Measurements from ENCODE around the gene TRAF2.

TRAF2 gene

GRCh38 chr9:136949239-136949816, 63.0 kb downstream of the TRAF2 start:
- intact Hi-C loops (cut with DNase I): loop anchor here (10.0 kb wide), 1 partner anchor 65 kb away; the partner anchor contains the start of gene TRAF2
- DNase-seq: no peak

DNA sequence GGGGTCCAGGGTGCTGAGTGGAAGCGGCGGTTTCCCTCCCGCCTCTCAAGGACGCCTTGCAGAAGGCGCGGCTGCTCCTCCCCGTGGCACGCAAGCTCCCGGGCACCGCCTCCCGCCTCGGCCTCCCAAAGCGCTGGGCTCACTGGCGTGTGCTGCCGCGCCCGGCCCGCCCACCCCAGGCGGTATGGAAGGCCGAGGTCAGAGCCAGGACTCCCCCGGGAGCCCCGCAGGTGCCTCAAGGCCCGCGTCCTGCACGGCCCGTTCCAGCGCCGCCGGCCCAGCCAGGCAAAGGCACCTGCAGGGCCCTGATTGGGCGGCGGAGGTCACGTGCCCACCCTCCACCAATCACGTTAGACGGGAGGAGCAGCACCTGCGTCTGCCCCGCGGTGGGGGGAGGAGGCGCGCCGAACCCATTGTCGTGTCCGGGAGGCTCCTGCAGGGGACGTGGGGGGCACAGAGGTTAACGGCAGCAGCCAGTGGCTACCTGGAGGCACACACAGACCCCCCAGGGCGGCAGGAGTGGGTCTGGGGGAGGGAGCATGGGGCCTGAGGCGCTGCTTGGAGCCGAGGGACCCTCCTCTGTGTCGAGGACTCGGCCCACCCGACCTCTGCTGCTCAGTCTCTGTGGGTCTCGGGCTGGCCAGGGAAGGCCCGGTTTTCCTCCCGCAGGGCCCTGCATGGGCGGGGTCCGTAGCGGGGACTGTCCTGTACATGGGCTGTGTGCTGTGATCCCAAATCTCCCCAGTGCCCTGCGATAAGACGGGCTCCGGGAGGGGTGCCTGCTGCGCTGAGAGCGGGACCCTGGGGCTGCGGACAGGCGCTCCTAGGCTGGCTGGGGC, 63.7 kb downstream of the TRAF2 start:
- intact Hi-C loops (cut with DNase I): loop anchor here (5.0 to 10.0 kb wide), 3 partner anchors 65 to 158 kb away; partner anchors contain the start of genes TMEM141 and TRAF2

GRCh38 chr9:136950656-136951276, 64.5 kb downstream of the TRAF2 start:
- DNase-seq: peak in 2 of 42 donors; percentile 21 to 29
- intact Hi-C loops (cut with DNase I): loop anchor here (5.0 kb wide), 2 partner anchors 87 to 158 kb away; partner anchors contain the start of gene TMEM141

More for the DNA sequence above, 63.7 kb downstream of the TRAF2 start:
- DNase-seq: peak; percentile 95 to 100 (median 99)

GRCh38 chr9:136951541-136952320, 65.4 kb downstream of the TRAF2 start, which contains the start of gene LCN12:
LCN12 (plus strand) TSS chr9:136952273; CDS start chr9:136952328, 55 bp downstream.
- peak in 1 of 42 donors; percentile 6 for DNase-seq
- intact Hi-C loops (cut with DNase I): loop anchor here (5.0 kb wide), 2 partner anchors 86 to 159 kb away; partner anchors contain the start of gene TMEM141

DNA sequence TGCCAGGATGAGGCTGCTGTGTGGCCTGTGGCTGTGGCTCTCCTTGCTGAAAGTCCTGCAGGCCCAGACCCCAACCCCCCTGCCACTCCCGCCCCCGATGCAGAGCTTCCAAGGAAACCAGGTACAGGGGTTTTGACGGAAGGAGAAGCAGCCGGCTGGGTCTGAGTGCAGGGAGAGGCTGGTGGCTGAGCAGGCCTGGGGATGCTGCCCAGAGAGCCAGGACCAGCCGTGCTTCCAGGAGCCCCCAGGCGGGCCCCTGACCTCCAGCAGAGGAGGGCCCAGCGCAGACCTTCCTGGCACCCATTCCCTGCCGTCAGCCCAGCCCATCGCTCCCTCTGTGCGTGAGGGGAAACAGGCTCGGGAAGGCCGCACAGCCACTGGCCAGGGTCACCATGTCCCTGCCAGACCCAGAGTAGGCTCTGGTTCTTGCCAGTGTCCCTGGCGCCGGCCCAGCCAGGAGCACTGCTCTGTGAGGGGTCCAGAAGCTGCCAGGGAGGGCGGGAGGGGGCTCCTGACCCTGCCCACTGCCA, 66.1 kb downstream of the TRAF2 start:
- DNase-seq: peak in 18 of 42 donors; percentile 38 to 78 (median 60)
- intact Hi-C loops (cut with DNase I): loop anchor here (5.0 kb wide), 2 partner anchors 85 to 160 kb away; partner anchors contain the start of gene TMEM141

DNA sequence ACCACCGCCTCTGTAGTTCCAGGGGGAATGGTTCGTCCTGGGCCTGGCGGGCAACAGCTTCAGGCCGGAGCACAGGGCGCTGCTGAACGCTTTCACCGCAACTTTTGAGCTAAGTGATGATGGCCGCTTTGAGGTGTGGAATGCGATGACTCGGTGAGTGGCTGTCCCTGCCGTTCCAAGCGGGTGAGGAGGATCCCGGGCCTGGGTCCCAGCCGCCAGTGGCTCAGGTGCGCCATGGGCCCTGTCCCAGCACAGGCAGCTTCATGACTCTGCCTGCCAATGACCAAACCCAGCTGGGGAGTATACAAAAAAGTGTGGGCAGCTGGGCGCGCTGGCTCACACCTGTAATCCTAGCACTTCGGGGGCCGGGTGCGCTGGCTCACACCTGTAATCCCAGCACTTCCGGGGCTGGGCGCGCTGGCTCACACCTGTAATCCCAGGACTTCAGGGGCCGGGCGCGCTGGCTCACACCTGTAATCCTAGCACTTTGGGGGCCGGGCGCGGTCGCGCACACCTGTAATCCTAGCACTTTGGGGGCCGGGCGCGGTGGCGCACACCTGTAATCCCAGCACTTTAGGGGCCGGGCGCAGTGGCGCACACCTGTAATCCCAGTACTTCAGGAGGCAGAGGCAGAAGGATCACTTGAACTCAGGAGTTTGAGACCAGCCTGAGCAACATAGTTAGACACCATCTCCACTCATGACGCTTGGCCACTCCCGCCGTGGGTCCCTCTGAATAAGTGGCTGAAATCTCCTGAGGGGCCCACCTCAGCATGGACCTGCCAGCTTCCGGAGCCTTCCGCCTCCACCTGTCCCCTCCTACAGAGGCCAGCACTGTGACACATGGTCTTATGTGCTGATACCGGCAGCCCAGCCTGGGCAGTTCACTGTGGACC, 66.8 kb downstream of the TRAF2 start:
- DNase-seq: no peak
- intact Hi-C loops (cut with DNase I): loop anchor here (5.0 kb wide), 2 partner anchors 84 to 161 kb away; partner anchors contain the start of gene TMEM141

DNA sequence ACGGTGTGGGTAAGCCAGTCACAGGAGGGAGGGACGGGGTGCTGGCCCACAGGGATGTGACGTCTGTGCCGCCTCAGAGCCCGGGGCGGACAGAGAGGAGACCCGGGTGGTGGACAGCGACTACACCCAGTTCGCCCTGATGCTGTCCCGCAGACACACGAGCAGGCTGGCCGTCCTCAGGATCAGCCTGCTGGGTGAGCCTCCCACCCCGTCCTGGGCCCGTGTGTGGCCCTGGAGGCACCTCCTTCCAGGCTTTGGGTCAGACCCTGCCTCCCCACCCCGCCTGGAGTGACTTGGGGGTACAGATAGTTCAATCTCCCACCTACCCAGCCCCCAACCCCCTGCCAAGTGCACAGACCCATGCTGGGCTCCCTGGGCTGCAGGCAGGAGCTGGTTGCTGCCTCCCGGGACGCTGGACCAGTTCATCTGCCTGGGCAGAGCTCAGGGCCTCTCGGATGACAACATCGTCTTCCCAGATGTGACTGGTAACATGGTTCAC, 67.5 kb downstream of the TRAF2 start:
- intact Hi-C loops (cut with DNase I): loop anchor here (5.0 kb wide), 2 partner anchors 83 to 162 kb away; partner anchors contain the start of gene TMEM141
- DNase-seq: no peak

- peak in 1 of 42 donors; percentile 0 for DNase-seq
- intact Hi-C loops (cut with DNase I): loop anchor here (5.0 kb wide), 2 partner anchors 83 to 162 kb away; partner anchors contain the start of gene TMEM141
These were observed 68.2 kb downstream of the TRAF2 start for GRCh38 chr9:136954270-136955083.

DNA sequence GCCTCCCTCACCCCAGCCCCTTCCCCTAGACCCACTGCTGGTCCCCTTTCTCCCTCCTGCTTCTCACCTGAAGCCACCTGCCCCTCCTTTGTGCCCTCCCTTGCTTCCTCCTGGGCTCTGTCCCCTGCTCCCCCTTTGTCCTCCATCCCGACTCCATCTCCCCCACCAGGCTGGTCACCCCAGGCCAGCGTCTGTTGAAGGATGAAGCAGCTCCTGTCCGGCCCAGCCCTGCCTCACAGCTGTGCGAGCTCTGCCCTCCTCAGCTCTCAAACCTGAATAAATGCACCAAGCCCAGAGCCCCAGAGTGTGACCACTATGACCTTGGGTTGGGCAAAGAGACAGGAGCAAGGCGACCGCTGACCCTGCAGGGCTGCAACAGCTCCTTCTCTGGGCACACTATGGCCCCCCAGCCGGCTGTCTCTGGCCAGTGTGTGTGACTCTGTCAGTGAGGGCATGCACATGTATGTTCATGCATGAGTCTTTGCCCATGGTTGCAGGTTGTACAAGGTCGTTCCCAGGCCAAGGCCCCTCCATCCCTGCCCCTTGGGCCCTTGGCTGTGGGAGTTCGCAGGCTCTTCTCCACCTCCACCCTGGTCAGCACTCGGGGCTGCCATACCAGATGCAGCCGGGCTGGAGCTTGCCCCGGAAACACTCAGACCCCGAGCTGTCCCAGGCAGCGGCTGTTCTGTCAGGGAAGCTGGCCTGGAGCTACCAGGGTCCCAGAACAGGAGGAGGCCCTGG, 69.1 kb downstream of the TRAF2 start:
- intact Hi-C loops (cut with DNase I): no loop called here
- DNase-seq: peak in 1 of 42 donors; percentile 1

DNA sequence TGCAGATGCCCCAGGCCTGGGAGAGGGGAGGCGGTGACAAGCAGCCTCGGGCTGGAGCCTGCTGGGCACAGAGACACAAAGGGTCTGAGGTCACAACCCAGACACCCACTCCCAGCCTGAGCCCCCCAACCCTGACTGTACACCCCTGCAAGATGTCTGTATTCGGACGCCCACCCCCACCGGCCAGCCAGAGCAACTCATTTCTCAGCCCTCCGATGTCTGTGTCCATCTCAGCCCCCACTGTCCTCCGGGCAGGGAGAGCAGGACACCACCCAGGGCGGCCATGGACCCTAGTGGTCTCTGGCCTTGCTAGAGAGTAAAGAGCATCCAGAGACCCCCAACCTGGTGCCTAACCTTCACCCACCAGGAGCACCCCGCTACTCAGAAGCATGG, 69.6 kb downstream of the TRAF2 start:
- intact Hi-C loops (cut with DNase I): no loop called here
- no peak for DNase-seq

DNA sequence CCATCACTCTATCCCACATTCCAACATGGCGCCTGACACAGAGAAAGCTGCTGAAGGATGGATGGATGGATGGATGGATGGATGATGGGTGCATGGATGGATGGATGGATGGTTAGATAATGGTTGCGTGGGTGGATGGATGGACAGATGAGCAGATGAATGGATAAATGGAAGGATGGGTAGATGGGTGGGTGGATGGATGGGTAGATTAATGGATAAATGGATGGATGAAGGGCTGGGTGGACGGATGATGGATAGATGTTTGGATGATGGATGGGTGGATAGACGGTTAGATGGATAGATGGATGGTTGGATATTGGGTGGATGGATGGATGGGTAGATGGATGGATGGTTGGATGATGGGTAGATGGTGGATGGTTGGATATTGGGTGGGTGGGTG, 70.3 kb downstream of the TRAF2 start:
- intact Hi-C loops (cut with DNase I): no loop called here
- no peak for DNase-seq

GRCh38 chr9:136957461-136957860, 71.1 kb downstream of the TRAF2 start:
- no peak for DNase-seq
- intact Hi-C loops (cut with DNase I): no loop called here

DNA sequence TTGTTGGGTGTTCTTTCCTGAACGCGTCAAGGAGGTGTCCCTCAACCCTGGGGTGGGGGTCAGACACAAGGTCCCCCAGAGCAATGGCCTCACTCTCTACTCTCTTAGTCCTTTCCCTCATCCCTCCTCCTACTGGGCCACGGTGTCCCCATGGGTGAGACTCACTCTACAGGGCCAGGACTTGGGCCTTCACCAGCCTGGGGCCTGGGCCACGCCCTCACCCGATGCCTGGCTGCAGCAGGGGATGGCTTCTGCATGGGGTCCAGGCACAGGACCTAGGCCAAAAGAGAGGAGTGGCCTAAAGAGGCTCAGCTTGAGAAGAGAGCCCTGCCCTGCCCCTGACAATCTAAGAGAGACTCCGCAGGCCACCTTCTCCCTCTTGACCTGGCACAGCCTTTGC, 71.6 kb downstream of the TRAF2 start:
- DNase-seq: no peak
- intact Hi-C loops (cut with DNase I): no loop called here

DNA sequence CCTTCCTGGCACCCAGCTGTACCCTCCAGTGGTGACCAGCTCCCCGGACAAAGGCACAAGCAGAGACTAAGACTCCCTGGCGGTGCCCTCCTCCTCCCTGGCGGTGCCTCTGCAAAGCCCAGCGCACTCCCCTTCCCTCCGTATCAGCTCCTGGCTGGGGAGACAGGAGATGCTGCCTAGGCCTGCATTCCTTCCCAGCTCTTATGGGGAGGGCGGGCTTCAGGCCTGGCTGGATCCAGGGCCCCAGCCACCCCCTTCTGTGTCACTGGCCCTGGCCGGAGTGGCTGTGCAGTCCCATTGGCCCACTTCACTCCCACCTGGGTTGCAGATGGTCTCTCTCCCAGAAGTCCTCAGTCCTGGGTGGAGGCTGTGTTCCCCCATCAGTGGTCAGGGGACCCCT, 72.2 kb downstream of the TRAF2 start:
- intact Hi-C loops (cut with DNase I): no loop called here
- no peak for DNase-seq
